Measurements from ENCODE around the gene PRAC2.

PRAC2 gene

DNA sequence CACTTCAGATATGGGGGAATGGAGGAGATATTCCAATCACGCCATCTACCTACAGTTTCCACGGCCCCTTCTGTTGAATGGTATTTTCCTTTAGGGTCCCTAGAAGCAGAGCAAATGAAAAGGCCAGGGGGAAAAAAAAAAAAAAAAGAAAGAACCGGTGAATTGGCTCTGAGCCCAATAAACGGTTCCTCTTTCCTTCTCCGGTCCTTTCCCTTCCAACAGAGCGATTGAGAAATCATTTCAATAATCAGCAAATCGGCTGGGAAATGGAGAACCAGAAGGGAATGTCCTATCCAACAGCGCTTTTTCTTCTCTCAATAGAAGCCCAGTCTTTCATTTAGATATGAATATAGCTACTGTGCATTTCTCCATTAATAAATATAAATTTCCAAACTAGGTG lies 32.4 kb downstream of the PRAC2 start:
- no peak for DNase-seq (ENCODE audit: low spot score)

DNA sequence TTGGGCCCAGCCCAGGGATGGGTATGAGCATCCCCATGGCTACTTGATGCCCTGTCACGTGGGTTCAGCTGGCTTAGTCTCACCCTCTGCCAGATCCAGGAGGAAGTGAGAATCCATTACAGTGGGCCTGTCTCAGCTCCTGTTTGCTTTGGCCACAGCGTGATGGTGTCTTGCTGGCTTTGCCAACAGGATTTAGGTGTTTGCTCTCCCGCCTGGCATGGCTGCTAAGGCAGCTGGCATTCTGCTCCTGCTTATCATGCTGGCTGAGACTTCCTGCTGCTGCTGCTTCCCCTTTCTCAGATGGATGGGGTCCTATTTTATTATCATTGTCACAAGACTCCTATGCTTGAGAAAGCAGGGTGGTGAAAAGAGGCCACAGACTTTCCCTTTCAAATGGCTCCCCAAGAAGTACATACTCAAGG lies 33.9 kb downstream of the PRAC2 start:
- DNase-seq (ENCODE audit: low spot score): no peak

GRCh38 chr17:48757524-48757961 lies 34.6 kb downstream of the PRAC2 start:
- peak; percentile 52 for DNase-seq (ENCODE audit: low spot score)

DNA sequence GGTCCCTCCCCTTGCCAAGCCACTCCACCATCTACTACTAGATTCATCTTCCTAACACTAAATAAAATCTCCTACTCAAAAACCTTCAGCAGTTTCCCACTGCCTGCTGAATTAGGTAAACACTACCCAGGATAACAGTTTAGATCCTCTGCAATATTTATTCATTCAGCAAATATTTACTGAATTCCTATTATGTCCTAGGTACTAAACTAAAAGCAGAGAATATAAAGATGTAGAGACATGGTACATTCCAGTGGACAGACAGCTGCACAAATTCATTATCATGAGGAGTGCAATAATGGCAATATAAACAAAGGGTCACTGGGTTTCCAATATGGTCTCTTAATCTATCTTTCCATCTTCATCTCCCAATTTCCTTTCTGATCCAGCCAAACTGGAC lies 36.3 kb downstream of the PRAC2 start:
- peak; percentile 0 for DNase-seq (ENCODE audit: low spot score)

DNA sequence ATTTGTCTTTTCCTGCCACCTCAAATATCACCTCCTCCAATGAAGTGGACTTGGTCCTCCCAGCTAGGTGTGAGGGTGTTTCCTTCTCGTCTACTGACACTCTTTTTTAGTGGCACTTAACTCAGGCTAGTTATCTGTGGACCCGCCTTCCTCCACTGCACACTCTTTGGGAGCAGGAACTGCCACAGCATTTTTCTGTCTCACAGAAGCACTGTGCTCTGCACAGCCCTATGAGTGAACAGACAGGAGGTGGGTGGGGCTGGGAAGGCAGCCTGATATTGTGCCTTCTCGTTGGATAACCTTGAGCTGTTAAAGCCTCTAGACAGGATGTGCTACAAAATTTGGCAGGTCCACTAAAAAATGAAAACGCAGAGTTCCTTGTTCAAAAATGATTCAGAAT lies 37.4 kb downstream of the PRAC2 start:
- DNase-seq (ENCODE audit: low spot score): peak; percentile 2

DNA sequence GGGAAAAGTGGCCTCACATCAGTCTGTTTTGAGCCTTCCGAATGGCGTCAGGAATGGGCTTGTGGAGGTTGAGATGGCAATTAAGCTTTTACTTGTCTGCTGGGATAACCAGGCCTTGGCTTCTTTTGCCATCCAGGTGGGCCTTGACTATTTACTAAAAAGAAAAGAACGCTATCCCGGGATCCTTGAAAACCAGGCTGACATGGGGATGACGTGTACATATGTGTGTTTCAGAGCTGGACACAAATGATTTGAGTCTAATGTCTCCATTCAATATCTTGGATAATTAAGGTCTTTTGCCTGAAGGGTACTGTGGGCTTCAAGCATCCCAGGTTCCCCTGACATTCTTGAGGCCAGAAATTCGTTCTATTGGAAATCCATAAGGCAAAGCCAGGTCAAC lies 38.1 kb downstream of the PRAC2 start:
- peak; percentile 1 for DNase-seq (ENCODE audit: low spot score)

GRCh38 chr17:48767263-48767774 lies 44.3 kb downstream of the PRAC2 start:
- no peak for DNase-seq (ENCODE audit: low spot score)

DNA sequence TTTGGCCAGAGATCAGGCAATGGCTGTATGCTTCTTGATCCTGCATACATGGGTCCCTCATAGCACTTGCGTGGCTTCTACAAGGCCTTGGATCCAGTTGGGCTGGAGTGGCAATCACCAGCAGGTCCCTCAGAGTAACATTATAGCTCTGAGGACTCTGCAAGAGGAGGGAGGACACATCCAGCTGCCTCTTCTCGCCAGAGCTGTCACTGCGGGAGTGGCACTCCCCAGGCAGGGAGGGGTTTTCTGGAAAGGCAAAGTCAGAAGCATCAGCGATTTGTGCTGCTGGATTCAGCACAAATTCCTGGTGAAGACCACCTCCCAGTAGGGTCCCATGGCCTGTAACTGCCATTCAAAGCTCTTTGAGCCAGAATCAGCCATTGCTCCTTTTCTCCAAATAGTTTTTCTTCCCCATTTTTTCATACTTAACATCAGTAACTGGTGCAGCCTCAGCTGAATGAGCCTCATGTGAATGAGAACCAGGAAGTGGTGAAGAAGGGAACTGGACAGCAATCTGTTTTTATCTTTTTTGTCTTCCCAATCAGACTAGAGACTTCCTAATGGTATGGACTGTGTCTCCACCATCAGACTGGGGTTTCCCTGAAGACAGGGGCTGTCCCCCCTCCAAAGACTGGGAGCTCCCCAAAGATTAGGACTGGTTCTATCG lies 46.2 kb downstream of the PRAC2 start:
- no peak for DNase-seq (ENCODE audit: low spot score)

DNA sequence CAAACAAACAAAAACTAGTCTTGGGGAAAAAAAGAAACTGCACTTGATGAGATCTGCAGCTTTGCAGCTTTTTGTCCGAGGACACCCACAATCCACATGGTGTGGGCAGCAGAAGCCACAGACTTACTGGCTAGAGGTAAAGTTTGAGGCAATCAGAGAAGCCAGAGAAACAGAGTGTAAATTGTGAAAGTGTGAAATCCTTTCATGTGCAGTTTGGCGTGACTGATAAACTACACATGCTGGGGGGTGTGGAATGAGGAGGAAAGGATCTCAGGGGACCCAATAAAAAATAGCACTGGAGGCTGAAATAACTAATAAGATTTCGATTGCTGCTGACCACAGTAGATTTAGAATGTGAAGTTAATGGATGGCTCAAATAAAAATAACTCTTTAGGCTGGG lies 48.0 kb downstream of the PRAC2 start:
- no peak for DNase-seq (ENCODE audit: low spot score)

GRCh38 chr17:48773245-48773644 lies 50.3 kb downstream of the PRAC2 start:
- DNase-seq (ENCODE audit: low spot score): no peak

Measured in AG08395 (cell line).